ENCODE data around the gene LRIT3. TPM values are rescaled to one million over a fixed set of nuclear protein-coding genes. Genes with fewer than 3 reads are reported as not detected.

The LRIT3 gene
- total RNA-seq, 1 donor from 2014 or later: 0.17 TPM

- H3K27ac Mint-ChIP-seq: no peak within 1 kb of the TSS
- no peak within 1 kb of the TSS for H3K4me3 Mint-ChIP-seq (ENCODE audit: low read depth)
- no peaks in the 10 kb centered on the region for H3K9me3 Mint-ChIP-seq (ENCODE audit: low read depth)
- no peak for DNase-seq (ENCODE audit: low spot score, unreplicated experiment)
- TF ChIP-seq CTCF (IDR thresholded peaks at IDR 0.05; ENCODE audit: unreplicated experiment): no peak
- peaks cover 1% of the 10 kb centered on the region for H3K4me1 Mint-ChIP-seq (ENCODE audit: low read depth)
- H3K27me3 Mint-ChIP-seq: no peaks in the 10 kb centered on the region
- peaks cover 6% of the 10 kb centered on the region for H3K36me3 Mint-ChIP-seq (ENCODE audit: insufficient read depth)
Observed at GRCh38 chr4:109827672-109828071, 20.2 kb upstream of the LRIT3 start, which contains the start of gene RRH. Gene RRH, plus strand, starts transcription at chr4:109827972. Its CDS starts 56 bp downstream, at chr4:109828028.

GRCh38 chr4:109833756-109834155 lies 14.2 kb upstream of the LRIT3 start:
- no peaks in the 10 kb centered on the region for H3K9me3 Mint-ChIP-seq (ENCODE audit: low read depth)
- TF ChIP-seq CTCF (IDR thresholded peaks at IDR 0.05; ENCODE audit: unreplicated experiment): no peak
- no peaks in the 10 kb centered on the region for H3K4me1 Mint-ChIP-seq (ENCODE audit: low read depth)
- H3K36me3 Mint-ChIP-seq (ENCODE audit: insufficient read depth): no peaks in the 10 kb centered on the region
- no peak overlapping the region for H3K4me3 Mint-ChIP-seq (ENCODE audit: low read depth)
- H3K27ac Mint-ChIP-seq: no peak overlapping the region
- no peak for DNase-seq (ENCODE audit: low spot score, unreplicated experiment)
- no peaks in the 10 kb centered on the region for H3K27me3 Mint-ChIP-seq

GRCh38 chr4:109836985-109837384 lies 10.9 kb upstream of the LRIT3 start:
- no peak for TF ChIP-seq CTCF (IDR thresholded peaks at IDR 0.05; ENCODE audit: unreplicated experiment)
- Mint-ChIP-seq H3K4me3 (ENCODE audit: low read depth) (no peak overlapping the region), H3K27ac (no peak overlapping the region), H3K36me3 (ENCODE audit: insufficient read depth) (no peaks in the 10 kb centered on the region), H3K27me3 (no peaks in the 10 kb centered on the region), H3K4me1 (ENCODE audit: low read depth) (no peaks in the 10 kb centered on the region), H3K9me3 (ENCODE audit: low read depth) (no peaks in the 10 kb centered on the region)
- no peak for DNase-seq (ENCODE audit: low spot score, unreplicated experiment)

DNA sequence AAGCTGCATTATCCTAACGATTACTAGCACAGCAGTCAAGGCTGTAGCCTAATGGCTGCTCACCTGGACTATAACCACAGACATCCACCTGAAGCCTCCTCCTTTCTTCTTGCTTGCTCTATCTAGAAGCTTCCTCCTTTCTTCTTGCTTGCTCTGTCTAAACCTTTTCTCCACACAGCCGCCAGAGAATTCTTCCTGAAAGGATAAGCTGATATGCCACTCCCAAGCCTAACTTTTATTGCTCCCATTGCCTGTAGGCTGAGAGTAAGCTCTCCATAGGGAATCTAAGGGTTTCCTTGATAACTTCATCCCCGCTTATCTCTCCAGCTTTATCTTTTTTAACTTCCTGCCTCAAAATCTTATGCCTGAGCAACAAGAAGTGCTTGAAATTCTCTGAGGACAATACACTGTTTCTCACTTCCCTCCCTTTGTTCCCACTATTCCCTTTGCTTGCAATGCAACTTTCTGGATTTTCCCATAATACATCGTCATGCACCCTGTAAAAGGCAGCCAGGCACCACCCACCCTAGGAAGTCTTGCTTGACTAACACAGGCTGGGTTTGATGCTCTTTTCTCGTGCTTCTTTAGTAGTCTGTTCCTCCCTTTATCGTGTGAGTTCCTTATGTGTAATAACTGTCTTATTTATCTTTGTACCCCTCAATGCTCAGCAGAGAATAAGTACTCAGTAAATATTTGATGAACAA lies 1.4 kb upstream of the LRIT3 start:
- no peak for TF ChIP-seq CTCF (IDR thresholded peaks at IDR 0.05; ENCODE audit: unreplicated experiment)
- Mint-ChIP-seq H3K4me3 (ENCODE audit: low read depth) (no peak overlapping the region), H3K27ac (no peak overlapping the region), H3K9me3 (ENCODE audit: low read depth) (no peaks in the 10 kb centered on the region), H3K27me3 (no peaks in the 10 kb centered on the region), H3K36me3 (ENCODE audit: insufficient read depth) (no peaks in the 10 kb centered on the region), H3K4me1 (ENCODE audit: low read depth) (peaks cover 23% of the 10 kb centered on the region)
- DNase-seq (ENCODE audit: low spot score, unreplicated experiment): no peak

DNA sequence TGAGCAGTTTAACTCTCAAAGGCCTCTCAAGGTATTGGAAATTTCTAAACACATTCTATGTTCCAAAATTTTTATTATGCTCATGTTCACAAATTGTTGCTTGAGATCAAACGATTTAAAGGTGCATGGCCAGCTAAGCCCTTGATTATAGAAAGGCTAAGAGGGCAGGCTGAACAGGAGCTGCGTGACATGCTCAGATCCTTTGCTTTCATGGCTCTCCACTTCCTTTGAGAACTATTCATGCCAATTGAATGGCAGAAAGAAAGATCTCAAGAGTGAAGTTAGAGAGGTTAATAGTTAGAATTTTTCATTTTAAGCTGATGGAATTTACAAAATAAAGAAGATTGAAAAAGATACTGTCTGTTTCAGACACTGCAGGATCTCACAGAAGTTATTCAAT lies 594 bp downstream of the LRIT3 start:
- no peak overlapping the region for H3K27ac Mint-ChIP-seq
- H3K4me1 Mint-ChIP-seq (ENCODE audit: low read depth): peaks cover 23% of the 10 kb centered on the region
- no peaks in the 10 kb centered on the region for H3K27me3 Mint-ChIP-seq
- H3K36me3 Mint-ChIP-seq (ENCODE audit: insufficient read depth): no peaks in the 10 kb centered on the region
- no peak for TF ChIP-seq CTCF (IDR thresholded peaks at IDR 0.05; ENCODE audit: unreplicated experiment)
- no peak overlapping the region for H3K4me3 Mint-ChIP-seq (ENCODE audit: low read depth)
- no peak for DNase-seq (ENCODE audit: low spot score, unreplicated experiment)
- peaks cover 4% of the 10 kb centered on the region for H3K9me3 Mint-ChIP-seq (ENCODE audit: low read depth)

Measured in progenitor cell of endocrine pancreas (in vitro differentiated cells).